HepG2 (cell line): ENCODE results near the gene RNU11. TPM values are rescaled to one million over a fixed set of nuclear protein-coding genes. Genes with fewer than 3 reads are reported as not detected.

Source experiments
- ARNTL ChIP-seq: sonication (generic); formaldehyde crosslinking; IDR thresholded peaks from 2 replicates; pipeline ENCODE4 v1.4.0; 2020; ENCODE audit warnings: mild to moderate bottlenecking, missing genetic modification reagents
- BRCA1 ChIP-seq: sonication (generic); formaldehyde crosslinking; IDR thresholded peaks from 2 replicates; pipeline ENCODE4 v1.4.0; 2020; ENCODE audit warnings: missing genetic modification reagents
- GMEB2 ChIP-seq: IDR thresholded peaks from 2 replicates; pipeline ENCODE4 v1.6.1; 2016; ENCODE audit warnings: missing biosample characterization, missing genetic modification reagents, low read depth
- HINFP ChIP-seq: sonication (generic); formaldehyde crosslinking; IDR thresholded peaks from 2 replicates; pipeline ENCODE4 v1.4.0; 2020; ENCODE audit warnings: low read depth, mild to moderate bottlenecking, missing genetic modification reagents
- IRF9 ChIP-seq: sonication (generic); formaldehyde crosslinking; IDR thresholded peaks from 2 replicates; pipeline ENCODE4 v1.8.0; 2022; ENCODE audit warnings: missing genetic modification reagents, mild to moderate bottlenecking, borderline replicate concordance
- SP4 ChIP-seq: sonication (generic); formaldehyde crosslinking; IDR thresholded peaks from 2 replicates; pipeline ENCODE4 v1.8.1; 2023; ENCODE audit warnings: mild to moderate bottlenecking, missing genetic modification reagents
- U2AF1 ChIP-seq: fragments of 200-400 bp; formaldehyde crosslinking; optimal IDR thresholded peaks from 2 replicates; pipeline ENCODE3; 2017; ENCODE audit warnings: mild to moderate bottlenecking, low read depth, low read length
- XRCC5 ChIP-seq: fragments of 200-400 bp; formaldehyde crosslinking; optimal IDR thresholded peaks from 2 replicates; pipeline ENCODE3; 2017; ENCODE audit warnings: mild to moderate bottlenecking, low read length
- ZKSCAN1 ChIP-seq: fragments of 150-350 bp; IDR thresholded peaks from 2 replicates; pipeline ENCODE4 v1.6.1; 2014; ENCODE audit warnings: low read length
- ZNF629 ChIP-seq: sonication (generic); formaldehyde crosslinking; conservative IDR thresholded peaks from 2 replicates; pipeline ENCODE4 v1.5.0; 2020; ENCODE audit warnings: missing genetic modification reagents
- ZNF644 ChIP-seq: IDR thresholded peaks from 2 replicates; pipeline ENCODE4 v1.6.1; 2016; ENCODE audit warnings: low read depth
- ZNF83 ChIP-seq: sonication (generic); formaldehyde crosslinking; IDR thresholded peaks from 2 replicates; pipeline ENCODE4 v1.4.0; 2020; ENCODE audit warnings: missing genetic modification reagents, mild to moderate bottlenecking, borderline replicate concordance
- ZZZ3 ChIP-seq: sonication (generic); formaldehyde crosslinking; IDR thresholded peaks from 2 replicates; pipeline ENCODE4 v1.4.0; 2020; ENCODE audit warnings: missing genetic modification reagents, mild to moderate bottlenecking, borderline replicate concordance
- polyA plus RNA-seq, 8 experiments: library from polyadenylated mRNA; depleted of rRNA in 3 of 8; stranded (reverse) in 7 of 8; unstranded in 1 of 8; fragments of >200 nt; fragmentation: Illumina TruSeq in 4 of 8; extraction: Trizol in 4 of 8; gene quantifications; 2 replicates each; pipeline versions ENCODE4 v1.2.1 to v1.2.3, GENCODE V29; 2011 to 2016; ENCODE audit warnings: low read depth in 4 of 8, missing spikeins in 1 of 8, mixed read lengths in 1 of 8; ENCODE audit not compliant: insufficient read depth in 1 of 8
- total RNA-seq, 5 experiments: library from RNA; depleted of rRNA; stranded (reverse); fragments of >200 nt; fragmentation: Illumina TruSeq; extraction: Trizol; gene quantifications; 2 replicates each; pipeline ENCODE4 v1.2.3, GENCODE V29; 2016; ENCODE audit warnings: low read depth in 1 of 5
- TF ChIP-seq, protein P1 (sequence below): sonication (generic); formaldehyde crosslinking; IDR thresholded peaks from 2 replicates; pipeline ENCODE4 v1.8.0; 2022; ENCODE audit warnings: mild to moderate bottlenecking, missing genetic modification reagents; ENCODE audit not compliant: insufficient replicate concordance

The RNU11 gene
- total and polyA plus RNA-seq, 2 of the 13 experiments (the other 11 are each of a cell fraction or from before 2014, with no cell fraction given) = not detected

DNA sequence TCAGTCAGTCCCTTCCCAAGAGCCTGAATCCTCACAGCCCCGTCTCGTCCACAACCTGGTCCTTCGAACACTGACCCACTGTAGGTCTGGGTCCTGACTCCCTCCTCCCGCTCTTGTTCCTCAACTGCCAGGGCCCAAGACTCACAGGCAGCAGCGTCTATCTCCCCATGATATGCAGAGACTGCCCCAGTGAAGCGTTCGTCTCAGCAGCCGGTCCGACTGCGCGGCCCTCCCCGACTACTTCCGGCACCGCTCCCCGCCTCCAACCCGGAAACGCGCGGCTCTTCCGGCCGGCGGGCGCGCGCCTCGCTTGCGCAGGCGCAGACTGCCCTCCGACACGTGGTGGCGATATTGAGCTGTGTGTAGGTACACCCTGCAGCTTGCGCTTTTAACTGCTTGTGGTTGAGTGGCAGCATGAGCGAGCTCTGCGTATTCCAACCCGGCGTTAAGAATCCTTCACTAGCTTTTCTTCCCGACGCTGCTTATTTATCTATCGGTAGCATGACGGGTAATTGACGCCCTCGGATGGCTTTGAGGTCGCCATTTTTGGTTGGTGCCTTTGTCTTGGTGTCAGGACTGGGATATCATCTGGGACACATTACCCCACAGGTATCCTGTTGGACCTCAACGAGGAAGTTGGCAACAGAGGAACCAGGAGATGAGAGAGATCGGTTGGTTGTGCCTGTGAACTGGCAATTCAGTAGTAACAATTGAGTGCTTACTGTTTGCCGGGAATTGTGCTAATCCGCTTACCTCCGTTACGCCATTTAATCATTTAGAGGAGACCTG is 5.4 kb upstream of the RNU11 start, which contains the start of gene TAF12 (continued):
- peak; percentile 58 for TF ChIP-seq XRCC5
- 0 out of 2 replicates have a peak, but pooled peaks have one; percentile 73 for TF ChIP-seq SP4 (CRISPR knock-in tag)
- TF ChIP-seq ZZZ3 (CRISPR knock-in tag) = peak; percentile 82; the same call in 1 of the 2 replicates
- peak; percentile 83; the same call in 1 of the 2 replicates for TF ChIP-seq IRF9 (CRISPR knock-in tag)
- no peak for TF ChIP-seq U2AF1
- TF ChIP-seq ZKSCAN1 = no peak
- TF ChIP-seq ZNF83 (CRISPR knock-in tag) = no peak; the same call in 1 of the 2 replicates
- TF ChIP-seq GMEB2 (CRISPR knock-in tag) = no peak
- TF ChIP-seq HINFP = peak; percentile 86; the same call in 1 of the 2 replicates
- TF ChIP-seq ZNF644 = peak; percentile 11; the same call in 1 of the 2 replicates
- TF ChIP-seq ARNTL = peak; percentile 40; the same call in 1 of the 2 replicates
- TF ChIP-seq, protein P1, sequence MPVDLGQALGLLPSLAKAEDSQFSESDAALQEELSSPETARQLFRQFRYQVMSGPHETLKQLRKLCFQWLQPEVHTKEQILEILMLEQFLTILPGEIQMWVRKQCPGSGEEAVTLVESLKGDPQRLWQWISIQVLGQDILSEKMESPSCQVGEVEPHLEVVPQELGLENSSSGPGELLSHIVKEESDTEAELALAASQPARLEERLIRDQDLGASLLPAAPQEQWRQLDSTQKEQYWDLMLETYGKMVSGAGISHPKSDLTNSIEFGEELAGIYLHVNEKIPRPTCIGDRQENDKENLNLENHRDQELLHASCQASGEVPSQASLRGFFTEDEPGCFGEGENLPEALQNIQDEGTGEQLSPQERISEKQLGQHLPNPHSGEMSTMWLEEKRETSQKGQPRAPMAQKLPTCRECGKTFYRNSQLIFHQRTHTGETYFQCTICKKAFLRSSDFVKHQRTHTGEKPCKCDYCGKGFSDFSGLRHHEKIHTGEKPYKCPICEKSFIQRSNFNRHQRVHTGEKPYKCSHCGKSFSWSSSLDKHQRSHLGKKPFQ (CRISPR knock-in tag) = no peak
- no peak; the same call in 1 of the 2 replicates for TF ChIP-seq ZNF629 (CRISPR knock-in tag)
- TF ChIP-seq BRCA1 (CRISPR knock-in tag) = no peak; the same call in 1 of the 2 replicates
- TF ChIP-seq, all 625 proteins: peak for 347
